Activated T-cell treated with anti-CD3 and anti-CD28 coated beads for 1 hour (primary cell): ENCODE results near the gene EPHA3.

Experiments
- DNase-seq: peaks from one replicate; pipeline ENCODE4 v3.0.0-alpha.2; 2020; ENCODE audit warnings: low read depth

The EPHA3 gene

GRCh38 chr3:89363171-89363570, 255.8 kb downstream of the EPHA3 start:
- DNase-seq: no peak

- no peak for DNase-seq
Observed at GRCh38 chr3:89364314-89364713, 256.9 kb downstream of the EPHA3 start.

GRCh38 chr3:89367166-89367565, 259.7 kb downstream of the EPHA3 start:
- no peak for DNase-seq

- DNase-seq: no peak
Observed at GRCh38 chr3:89368846-89369245, 261.4 kb downstream of the EPHA3 start.

- no peak for DNase-seq
Observed at GRCh38 chr3:89372456-89372855, 265.0 kb downstream of the EPHA3 start.

- DNase-seq: no peak
Observed at GRCh38 chr3:89373434-89373833, 266.0 kb downstream of the EPHA3 start.

GRCh38 chr3:89375451-89375850, 268.0 kb downstream of the EPHA3 start:
- DNase-seq: no peak

GRCh38 chr3:89380016-89380415, 272.6 kb downstream of the EPHA3 start:
- no peak for DNase-seq

- DNase-seq: no peak
Observed at GRCh38 chr3:89392991-89393390, 285.6 kb downstream of the EPHA3 start.

GRCh38 chr3:89395456-89395855, 288.0 kb downstream of the EPHA3 start:
- no peak for DNase-seq

- no peak for DNase-seq
Observed at GRCh38 chr3:89395996-89396395, 288.6 kb downstream of the EPHA3 start.

GRCh38 chr3:89402051-89402450, 294.6 kb downstream of the EPHA3 start:
- DNase-seq: no peak

GRCh38 chr3:89405176-89405575, 297.8 kb downstream of the EPHA3 start:
- no peak for DNase-seq

- DNase-seq: no peak
Observed at GRCh38 chr3:89405593-89405992, 298.2 kb downstream of the EPHA3 start.

- no peak for DNase-seq
Observed at GRCh38 chr3:89411201-89411600, 303.8 kb downstream of the EPHA3 start.

- DNase-seq: no peak
Observed at GRCh38 chr3:89414270-89414669, 306.8 kb downstream of the EPHA3 start.

GRCh38 chr3:89419647-89420241, 312.3 kb downstream of the EPHA3 start:
- DNase-seq: no peak

GRCh38 chr3:89426060-89426459, 318.6 kb downstream of the EPHA3 start:
- no peak for DNase-seq

- no peak for DNase-seq
Observed at GRCh38 chr3:89434621-89435380, 327.4 kb downstream of the EPHA3 start.

- no peak for DNase-seq
Observed at GRCh38 chr3:89436846-89437245, 329.4 kb downstream of the EPHA3 start.

- DNase-seq: no peak
Observed at GRCh38 chr3:89440386-89440785, 333.0 kb downstream of the EPHA3 start.

GRCh38 chr3:89441141-89441540, 333.7 kb downstream of the EPHA3 start:
- DNase-seq: no peak

- DNase-seq: no peak
Observed at GRCh38 chr3:89446593-89446992, 339.2 kb downstream of the EPHA3 start.

- no peak for DNase-seq
Observed at GRCh38 chr3:89447243-89447642, 339.8 kb downstream of the EPHA3 start.
